A673 (cell line): ENCODE measurements around the gene UNC45B. TPM values are rescaled to one million over a fixed set of nuclear protein-coding genes. Genes with fewer than 3 reads are reported as not detected.

ENCODE experiments used
- BruUV-seq: library from RNA; stranded (reverse); fragments of 400-500 nt; replicated peaks from 2 replicates; lab custom pipeline; 2021; lab: Mats Ljungman, UMichigan
- CTCF ChIA-PET: fragments of 300-600 bp; sonication (Branson Sonifier 250); formaldehyde crosslinking; loops from one replicate; lab custom pipeline; 2022; ENCODE audit warnings: antibody characterized with exemption; lab: Charles Lee
- POLR2A ChIA-PET: fragments of 300-600 bp; sonication (Branson Sonifier 250); formaldehyde crosslinking; loops from one replicate; lab custom pipeline; 2022; ENCODE audit warnings: antibody characterized with exemption; ENCODE audit not compliant: low non-redundant PET; lab: Charles Lee
- DNase-seq: peaks from one replicate; pipeline ENCODE4 v3.0.0-alpha.2; 2015; ENCODE audit warnings: low spot score
- H3K27ac ChIP-seq: fragments of 200-600 bp; sonication (generic); 2 replicates; pipeline ENCODE4 v1.5.1; 2016; ENCODE audit warnings: mixed run types, low read depth, mild to moderate bottlenecking, mixed read lengths, antibody characterized with exemption, low read length; ENCODE audit not compliant: poor library complexity, severe bottlenecking
- H3K27me3 ChIP-seq: fragments of 200-600 bp; sonication (generic); replicated peaks from 2 replicates; pipeline ENCODE4 v1.6.1; 2017; ENCODE audit warnings: mixed run types, low read depth, mild to moderate bottlenecking, mixed read lengths, antibody characterized with exemption, low read length; ENCODE audit not compliant: insufficient read depth, poor library complexity
- H3K36me3 ChIP-seq: fragments of 200-600 bp; sonication (generic); 2 replicates; pipeline ENCODE4 v1.6.1; 2016; ENCODE audit warnings: mixed run types, mild to moderate bottlenecking, mixed read lengths, antibody characterized with exemption, low read length; ENCODE audit not compliant: insufficient read depth, poor library complexity, severe bottlenecking
- H3K4me1 ChIP-seq: fragments of 200-600 bp; sonication (generic); 2 replicates; pipeline ENCODE4 v1.6.1; 2017; ENCODE audit warnings: mixed run types, mild to moderate bottlenecking, mixed read lengths, antibody characterized with exemption, low read length; ENCODE audit not compliant: insufficient read depth, poor library complexity, severe bottlenecking
- H3K4me3 ChIP-seq: fragments of 200-600 bp; sonication (generic); 2 replicates; pipeline ENCODE4 v1.5.1; 2016; ENCODE audit warnings: low read depth, mixed run types, mild to moderate bottlenecking, mixed read lengths, low read length; ENCODE audit not compliant: poor library complexity, severe bottlenecking
- H3K9me3 ChIP-seq: fragments of 200-600 bp; sonication (generic); 2 replicates; pipeline ENCODE4 v1.6.1; 2016; ENCODE audit warnings: mixed run types, low read depth, mild to moderate bottlenecking, mixed read lengths, antibody characterized with exemption, low read length; ENCODE audit not compliant: poor library complexity, severe bottlenecking
- EZH2 ChIP-seq: fragments of 200-600 bp; sonication (generic); IDR thresholded peaks from 2 replicates; pipeline ENCODE4 v1.6.1; 2017; ENCODE audit warnings: borderline replicate concordance, low read depth, mild to moderate bottlenecking, mixed read lengths, antibody characterized with exemption, low read length; ENCODE audit not compliant: poor library complexity, severe bottlenecking
- intact Hi-C: fragments of 100-400 bp; cut with micrococcal nuclease; formaldehyde crosslinking; loops from one replicate; pipeline ENCODE4 v1.10.0; 2022; ENCODE audit not compliant: unreplicated experiment
- total RNA-seq: library from RNA; stranded (reverse); gene quantifications from 2 replicates; pipeline ENCODE4 v1.2.3, GENCODE V29; 2021
- TF ChIP-seq, protein P1 (sequence below): fragments of 300-800, 200-600 bp; sonication (generic); conservative IDR thresholded peaks from 2 replicates; pipeline ENCODE4 v1.5.1; 2017; ENCODE audit warnings: low read depth, mild to moderate bottlenecking, antibody characterized with exemption, low read length, moderate library complexity, mixed read lengths

UNC45B gene
- total RNA-seq, 1 experiment from 2014 or later = not detected

DNA sequence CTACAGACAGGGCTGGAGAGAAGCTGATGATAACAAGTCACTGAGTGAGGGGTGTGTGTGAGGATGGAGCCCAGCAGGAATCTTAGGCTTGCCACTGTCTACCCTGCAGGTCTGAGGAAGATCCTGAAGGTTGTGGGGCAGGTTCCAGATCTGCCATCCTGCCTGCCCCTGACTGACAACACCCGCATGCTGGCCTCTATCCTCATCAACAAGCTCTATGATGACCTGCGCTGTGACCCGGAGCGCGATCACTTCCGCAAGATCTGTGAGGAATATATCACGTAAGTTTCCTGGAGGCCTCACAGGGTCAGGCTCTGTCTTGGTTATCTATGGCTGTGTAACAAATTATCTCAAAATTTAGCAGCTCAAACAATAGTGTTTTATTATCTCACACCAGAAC is 16.3 kb downstream of the UNC45B start:
- Histone ChIP-seq H3K27ac (no peak overlapping the region), H3K4me3 (no peak overlapping the region), H3K4me1 (no peaks in the 10 kb centered on the region), H3K27me3 (no peaks in the 10 kb centered on the region), H3K9me3 (no peaks in the 10 kb centered on the region), H3K36me3 (no peaks in the 10 kb centered on the region)
- intact Hi-C loops = no loop called here
- ChIA-PET CTCF (no interaction called here), POLR2A (no interaction called here)
- TF ChIP-seq, protein P1, sequence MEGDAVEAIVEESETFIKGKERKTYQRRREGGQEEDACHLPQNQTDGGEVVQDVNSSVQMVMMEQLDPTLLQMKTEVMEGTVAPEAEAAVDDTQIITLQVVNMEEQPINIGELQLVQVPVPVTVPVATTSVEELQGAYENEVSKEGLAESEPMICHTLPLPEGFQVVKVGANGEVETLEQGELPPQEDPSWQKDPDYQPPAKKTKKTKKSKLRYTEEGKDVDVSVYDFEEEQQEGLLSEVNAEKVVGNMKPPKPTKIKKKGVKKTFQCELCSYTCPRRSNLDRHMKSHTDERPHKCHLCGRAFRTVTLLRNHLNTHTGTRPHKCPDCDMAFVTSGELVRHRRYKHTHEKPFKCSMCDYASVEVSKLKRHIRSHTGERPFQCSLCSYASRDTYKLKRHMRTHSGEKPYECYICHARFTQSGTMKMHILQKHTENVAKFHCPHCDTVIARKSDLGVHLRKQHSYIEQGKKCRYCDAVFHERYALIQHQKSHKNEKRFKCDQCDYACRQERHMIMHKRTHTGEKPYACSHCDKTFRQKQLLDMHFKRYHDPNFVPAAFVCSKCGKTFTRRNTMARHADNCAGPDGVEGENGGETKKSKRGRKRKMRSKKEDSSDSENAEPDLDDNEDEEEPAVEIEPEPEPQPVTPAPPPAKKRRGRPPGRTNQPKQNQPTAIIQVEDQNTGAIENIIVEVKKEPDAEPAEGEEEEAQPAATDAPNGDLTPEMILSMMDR = no peak
- no peak for TF ChIP-seq EZH2
- DNase-seq = no peak
- BruUV-seq = no TSS peak

GRCh38 chr17:35164716-35165115 is 17.1 kb downstream of the UNC45B start:
- H3K4me3 ChIP-seq = no peak overlapping the region
- H3K27me3 ChIP-seq = no peaks in the 10 kb centered on the region
- TF ChIP-seq, protein P1 = no peak
- TF ChIP-seq EZH2 = no peak
- intact Hi-C loops = no loop called here
- DNase-seq = no peak
- H3K9me3 ChIP-seq = no peaks in the 10 kb centered on the region
- ChIA-PET CTCF (no interaction called here), POLR2A (no interaction called here)
- BruUV-seq = no TSS peak
- H3K4me1 ChIP-seq = no peaks in the 10 kb centered on the region
- H3K36me3 ChIP-seq = no peaks in the 10 kb centered on the region
- no peak overlapping the region for H3K27ac ChIP-seq

GRCh38 chr17:35166526-35166925 is 18.9 kb downstream of the UNC45B start:
- POLR2A ChIA-PET = no interaction called here
- no peaks in the 10 kb centered on the region for H3K4me1 ChIP-seq
- H3K27me3 ChIP-seq = no peaks in the 10 kb centered on the region
- no peak overlapping the region for H3K27ac ChIP-seq
- TF ChIP-seq, protein P1 = no peak
- TF ChIP-seq EZH2 = no peak
- no peaks in the 10 kb centered on the region for H3K36me3 ChIP-seq
- H3K9me3 ChIP-seq = no peaks in the 10 kb centered on the region
- DNase-seq = no peak
- BruUV-seq = no TSS peak
- CTCF ChIA-PET = no interaction called here
- H3K4me3 ChIP-seq = no peak overlapping the region
- intact Hi-C loops = no loop called here
